ENCODE data around the gene ABTB2. TPM values are rescaled to one million over a fixed set of nuclear protein-coding genes. Genes with fewer than 3 reads are reported as not detected.

Gene ABTB2
- total and polyA plus RNA-seq, 9 of the 15 experiments (the other 6 are each of a cell fraction or from before 2014, with no cell fraction given) = 0.03 to 0.18 (median 0.12) TPM; not detected in 2

- CTCF ChIA-PET (ENCODE audit: low intra/inter-chr PET ratio) = no interaction called here
- Histone ChIP-seq H3K9ac (ENCODE audit: insufficient read depth in 1 of 2, low read depth in 2 of 2, low read length in 2 of 2) (no peak overlapping the region), H3K36me3 (ENCODE audit: control insufficient read depth, insufficient read depth, low read length) (no peaks in the 10 kb centered on the region), H2AFZ (ENCODE audit: low read depth, low read length) (no peak overlapping the region), H3K27ac (ENCODE audit: extremely low read depth, low read depth, low read length) (no peak overlapping the region), H4K20me1 (replicated peaks; ENCODE audit: control insufficient read depth, insufficient read depth, low read length) (no peaks in the 10 kb centered on the region), H3K9me3 (replicated peaks; ENCODE audit: control insufficient read depth, insufficient read depth, low read depth, low read length) (no peaks in the 10 kb centered on the region), H3K79me2 (ENCODE audit: control insufficient read depth, insufficient read depth, low read length) (no peaks in the 10 kb centered on the region), H3K9me1 (ENCODE audit: control insufficient read depth, insufficient read depth, low read length) (no peaks in the 10 kb centered on the region), H3K4me2 (ENCODE audit: insufficient read depth, low read length) (no peak overlapping the region), H3K4me1 (replicated peaks in 1 of 2; ENCODE audit: control insufficient read depth in 2 of 2, insufficient read depth in 2 of 2, low read length in 2 of 2) (peaks cover 0 to 3% of the 10 kb centered on the region in 2 experiments; a peak in 1 of 5 replicates), H3K27me3 (ENCODE audit: control insufficient read depth in 2 of 2, insufficient read depth in 2 of 2, low read length in 2 of 2) (peaks cover 18 to 43% of the 10 kb centered on the region in 2 experiments), H3K4me3 (no peak overlapping the region)
- ATAC-seq (no peak), DNase-seq (ENCODE audit: extremely low read depth in 1 of 4, low spot score in 3 of 4) (no peak), FAIRE-seq (no peak)
- in situ Hi-C loops (cut with MboI) = no loop called here
- 4% methylated on average over 6 of the region's 6 CpGs for WGBS (ENCODE audit: insufficient coverage, low coverage, missing lambda C conversion rate)
- TF ChIP-seq KLF1 (tag; IDR thresholded peaks at IDR 0.05) (no peak), NCOA2 (IDR thresholded peaks at IDR 0.05; ENCODE audit: partially characterized antibody in 2 of 2) (no peak), TBL1XR1 (IDR thresholded peaks at IDR 0.05; ENCODE audit: low read length in 2 of 2) (no peak), MXI1 (IDR thresholded peaks at IDR 0.05; ENCODE audit: low read depth, low read length) (no peak), ZNF75A (CRISPR knock-in tag; IDR thresholded peaks at IDR 0.05) (no peak), ZBED1 (IDR thresholded peaks at IDR 0.05) (no peak), YBX1 (IDR thresholded peaks at IDR 0.05) (no peak), ZNF512 (tag; IDR thresholded peaks at IDR 0.05) (no peak), CBFA2T3 (IDR thresholded peaks at IDR 0.05) (no peak)
- TF ChIP-seq, protein P1, sequence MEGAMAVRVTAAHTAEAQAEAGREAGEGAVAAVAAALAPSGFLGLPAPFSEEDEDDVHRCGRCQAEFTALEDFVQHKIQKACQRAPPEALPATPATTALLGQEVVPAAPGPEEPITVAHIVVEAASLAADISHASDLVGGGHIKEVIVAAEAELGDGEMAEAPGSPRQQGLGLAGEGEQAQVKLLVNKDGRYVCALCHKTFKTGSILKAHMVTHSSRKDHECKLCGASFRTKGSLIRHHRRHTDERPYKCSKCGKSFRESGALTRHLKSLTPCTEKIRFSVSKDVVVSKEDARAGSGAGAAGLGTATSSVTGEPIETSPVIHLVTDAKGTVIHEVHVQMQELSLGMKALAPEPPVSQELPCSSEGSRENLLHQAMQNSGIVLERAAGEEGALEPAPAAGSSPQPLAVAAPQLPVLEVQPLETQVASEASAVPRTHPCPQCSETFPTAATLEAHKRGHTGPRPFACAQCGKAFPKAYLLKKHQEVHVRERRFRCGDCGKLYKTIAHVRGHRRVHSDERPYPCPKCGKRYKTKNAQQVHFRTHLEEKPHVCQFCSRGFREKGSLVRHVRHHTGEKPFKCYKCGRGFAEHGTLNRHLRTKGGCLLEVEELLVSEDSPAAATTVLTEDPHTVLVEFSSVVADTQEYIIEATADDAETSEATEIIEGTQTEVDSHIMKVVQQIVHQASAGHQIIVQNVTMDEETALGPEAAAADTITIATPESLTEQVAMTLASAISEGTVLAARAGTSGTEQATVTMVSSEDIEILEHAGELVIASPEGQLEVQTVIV (CRISPR knock-in tag; IDR thresholded peaks at IDR 0.05; ENCODE audit: borderline replicate concordance) = no peak
- intact Hi-C loops (cut with micrococcal nuclease) = no loop called here
- BruUV-seq (replicated peaks) = no TSS peak
- POLR2A ChIA-PET = no interaction called here
Observed at GRCh38 chr11:34256150-34256549, 101.7 kb downstream of the ABTB2 start.

All from K562 (cell line).